ENCODE measurements around the gene KIAA0930. TPM values are rescaled to one million over a fixed set of nuclear protein-coding genes. Genes with fewer than 3 reads are reported as not detected.

Gene KIAA0930
- total RNA-seq, 1 donor from 2014 or later, result 107 TPM

- Histone ChIP-seq H3K79me2 (ENCODE audit: insufficient read depth, low read length) (peaks cover 14% of the 10 kb centered on the region), H3K4me2 (ENCODE audit: low read length) (peak overlapping the region; percentile 83), H3K27ac (ENCODE audit: low read depth, low read length) (peak overlapping the region; percentile 84), H3K4me3 (ENCODE audit: insufficient read depth, low read depth, low read length) (peak overlapping the region; percentile 41), H3K4me1 (ENCODE audit: insufficient read depth, low read length) (peaks cover 43% of the 10 kb centered on the region), H3K9me3 (ENCODE audit: insufficient read depth, low read depth, low read length) (no peaks in the 10 kb centered on the region), H3K36me3 (ENCODE audit: insufficient read depth, low read length) (no peaks in the 10 kb centered on the region), H3K9ac (ENCODE audit: low read length) (peak overlapping the region; percentile 80), H4K20me1 (ENCODE audit: insufficient read depth, low read length) (peaks cover 22% of the 10 kb centered on the region), H3K27me3 (ENCODE audit: insufficient read depth, low read length) (no peaks in the 10 kb centered on the region), H2AFZ (ENCODE audit: low read depth, low read length) (peak overlapping the region; percentile 51)
- H3K4me3 Mint-ChIP-seq (ENCODE audit: unreplicated experiment), result peak overlapping the region; percentile 75
- DNase-seq (ENCODE audit: low read depth) (peak; percentile 92), FAIRE-seq (peak; percentile 56)
- no peak for TF ChIP-seq EZH2 (IDR thresholded peaks at IDR 0.05; ENCODE audit: insufficient read depth, low read length)
- TF ChIP-seq CTCF (IDR thresholded peaks at IDR 0.05; ENCODE audit: insufficient read depth, low read depth, low read length), result no peak
- peak overlapping the region; percentile 93 for H3K27ac Mint-ChIP-seq (ENCODE audit: unreplicated experiment)
- peaks cover 42% of the 10 kb centered on the region for H3K4me1 Mint-ChIP-seq (ENCODE audit: low read depth, unreplicated experiment)
- H3K27me3 Mint-ChIP-seq (ENCODE audit: low read depth, unreplicated experiment), result no peaks in the 10 kb centered on the region
- H3K36me3 Mint-ChIP-seq (ENCODE audit: low read depth, unreplicated experiment), result peaks cover 4% of the 10 kb centered on the region
- no peaks in the 10 kb centered on the region for H3K9me3 Mint-ChIP-seq (ENCODE audit: unreplicated experiment)
These were observed 28.4 kb downstream of the KIAA0930 start for GRCh38 chr22:45212306-45212709.

- H3K27me3 ChIP-seq (ENCODE audit: insufficient read depth, low read length), result no peaks in the 10 kb centered on the region
- DNase-seq (ENCODE audit: low read depth) (no peak), FAIRE-seq (no peak)
- peak overlapping the region; percentile 84 for H3K27ac ChIP-seq (ENCODE audit: low read depth, low read length)
- H3K4me1 ChIP-seq (ENCODE audit: insufficient read depth, low read length), result peaks cover 43% of the 10 kb centered on the region
- no peaks in the 10 kb centered on the region for H3K9me3 ChIP-seq (ENCODE audit: insufficient read depth, low read depth, low read length)
- TF ChIP-seq EZH2 (IDR thresholded peaks at IDR 0.05; ENCODE audit: insufficient read depth, low read length) (no peak), CTCF (IDR thresholded peaks at IDR 0.05; ENCODE audit: insufficient read depth, low read depth, low read length) (no peak)
- H3K36me3 Mint-ChIP-seq (ENCODE audit: low read depth, unreplicated experiment), result peaks cover 4% of the 10 kb centered on the region
- peak overlapping the region; percentile 78 for H3K27ac Mint-ChIP-seq (ENCODE audit: unreplicated experiment)
- H4K20me1 ChIP-seq (ENCODE audit: insufficient read depth, low read length), result peaks cover 18% of the 10 kb centered on the region
- no peaks in the 10 kb centered on the region for H3K36me3 ChIP-seq (ENCODE audit: insufficient read depth, low read length)
- peak overlapping the region; percentile 83 for H3K4me2 ChIP-seq (ENCODE audit: low read length)
- H3K79me2 ChIP-seq (ENCODE audit: insufficient read depth, low read length), result peaks cover 14% of the 10 kb centered on the region
- H3K9ac ChIP-seq (ENCODE audit: low read length), result peak overlapping the region; percentile 80
- peak overlapping the region; percentile 51 for H2AFZ ChIP-seq (ENCODE audit: low read depth, low read length)
- no peaks in the 10 kb centered on the region for H3K9me3 Mint-ChIP-seq (ENCODE audit: unreplicated experiment)
- no peaks in the 10 kb centered on the region for H3K27me3 Mint-ChIP-seq (ENCODE audit: low read depth, unreplicated experiment)
- peak overlapping the region; percentile 75 for H3K4me3 Mint-ChIP-seq (ENCODE audit: unreplicated experiment)
- H3K4me3 ChIP-seq (ENCODE audit: insufficient read depth, low read depth, low read length), result peak overlapping the region; percentile 41
- peaks cover 42% of the 10 kb centered on the region for H3K4me1 Mint-ChIP-seq (ENCODE audit: low read depth, unreplicated experiment)
These were observed 28.8 kb downstream of the KIAA0930 start for GRCh38 chr22:45211848-45212247.

GRCh38 chr22:45211435-45211834 lies 29.3 kb downstream of the KIAA0930 start:
- peak overlapping the region; percentile 83 for H3K4me2 ChIP-seq (ENCODE audit: low read length)
- H3K9me3 Mint-ChIP-seq (ENCODE audit: unreplicated experiment), result no peaks in the 10 kb centered on the region
- FAIRE-seq, result peak; percentile 66
- no peaks in the 10 kb centered on the region for H3K27me3 ChIP-seq (ENCODE audit: insufficient read depth, low read length)
- no peaks in the 10 kb centered on the region for H3K27me3 Mint-ChIP-seq (ENCODE audit: low read depth, unreplicated experiment)
- H3K4me1 Mint-ChIP-seq (ENCODE audit: low read depth, unreplicated experiment), result peaks cover 42% of the 10 kb centered on the region
- no peak for DNase-seq (ENCODE audit: low read depth)
- H3K4me1 ChIP-seq (ENCODE audit: insufficient read depth, low read length), result peaks cover 43% of the 10 kb centered on the region
- H3K27ac Mint-ChIP-seq (ENCODE audit: unreplicated experiment), result peak overlapping the region; percentile 78
- H3K79me2 ChIP-seq (ENCODE audit: insufficient read depth, low read length), result peaks cover 11% of the 10 kb centered on the region
- no peaks in the 10 kb centered on the region for H3K36me3 ChIP-seq (ENCODE audit: insufficient read depth, low read length)
- H3K9me3 ChIP-seq (ENCODE audit: insufficient read depth, low read depth, low read length), result no peaks in the 10 kb centered on the region
- H3K4me3 Mint-ChIP-seq (ENCODE audit: unreplicated experiment), result peak overlapping the region; percentile 75
- no peak overlapping the region for H2AFZ ChIP-seq (ENCODE audit: low read depth, low read length)
- H4K20me1 ChIP-seq (ENCODE audit: insufficient read depth, low read length), result peaks cover 14% of the 10 kb centered on the region
- no peak for TF ChIP-seq CTCF (IDR thresholded peaks at IDR 0.05; ENCODE audit: insufficient read depth, low read depth, low read length)
- no peak for TF ChIP-seq EZH2 (IDR thresholded peaks at IDR 0.05; ENCODE audit: insufficient read depth, low read length)
- no peak overlapping the region for H3K4me3 ChIP-seq (ENCODE audit: insufficient read depth, low read depth, low read length)
- peak overlapping the region; percentile 80 for H3K9ac ChIP-seq (ENCODE audit: low read length)
- H3K27ac ChIP-seq (ENCODE audit: low read depth, low read length), result peak overlapping the region; percentile 84
- peaks cover 4% of the 10 kb centered on the region for H3K36me3 Mint-ChIP-seq (ENCODE audit: low read depth, unreplicated experiment)

All from astrocyte (in vitro differentiated cells and primary cell).